Measurements from ENCODE around the gene ALDH9A1.

DNA sequence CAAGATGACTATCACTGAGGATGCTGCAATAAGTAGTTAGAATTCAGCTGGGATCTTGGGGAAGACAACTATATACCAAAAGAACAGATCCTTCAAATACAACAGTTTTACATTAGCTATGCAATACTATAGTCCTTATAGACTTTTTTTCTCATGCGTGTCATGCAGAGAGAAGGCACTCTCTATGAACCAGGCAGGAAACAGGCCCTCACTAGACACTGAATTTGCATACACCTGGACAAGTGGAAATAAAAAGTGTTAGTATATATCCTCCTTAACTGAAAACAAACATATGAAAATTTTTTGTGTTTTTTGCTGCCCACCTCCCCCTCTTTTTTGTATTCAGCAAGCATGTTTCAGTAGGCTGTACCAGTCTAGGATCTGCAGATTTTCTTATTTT is 40.4 kb upstream of the ALDH9A1 start:
- TF ChIP-seq, protein P1, sequence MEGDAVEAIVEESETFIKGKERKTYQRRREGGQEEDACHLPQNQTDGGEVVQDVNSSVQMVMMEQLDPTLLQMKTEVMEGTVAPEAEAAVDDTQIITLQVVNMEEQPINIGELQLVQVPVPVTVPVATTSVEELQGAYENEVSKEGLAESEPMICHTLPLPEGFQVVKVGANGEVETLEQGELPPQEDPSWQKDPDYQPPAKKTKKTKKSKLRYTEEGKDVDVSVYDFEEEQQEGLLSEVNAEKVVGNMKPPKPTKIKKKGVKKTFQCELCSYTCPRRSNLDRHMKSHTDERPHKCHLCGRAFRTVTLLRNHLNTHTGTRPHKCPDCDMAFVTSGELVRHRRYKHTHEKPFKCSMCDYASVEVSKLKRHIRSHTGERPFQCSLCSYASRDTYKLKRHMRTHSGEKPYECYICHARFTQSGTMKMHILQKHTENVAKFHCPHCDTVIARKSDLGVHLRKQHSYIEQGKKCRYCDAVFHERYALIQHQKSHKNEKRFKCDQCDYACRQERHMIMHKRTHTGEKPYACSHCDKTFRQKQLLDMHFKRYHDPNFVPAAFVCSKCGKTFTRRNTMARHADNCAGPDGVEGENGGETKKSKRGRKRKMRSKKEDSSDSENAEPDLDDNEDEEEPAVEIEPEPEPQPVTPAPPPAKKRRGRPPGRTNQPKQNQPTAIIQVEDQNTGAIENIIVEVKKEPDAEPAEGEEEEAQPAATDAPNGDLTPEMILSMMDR (IDR thresholded peaks at IDR 0.05; ENCODE audit: low read length): no peak
- TF ChIP-seq EZH2 (IDR thresholded peaks at IDR 0.05; ENCODE audit: borderline replicate concordance, low read length): no peak

Data from OCI-LY1 (cell line).